Ovary (tissue), 3 donors: ENCODE results near the gene CATSPER1.
A peak's percentile ranks its signal among the peaks of the same experiment; 100 is the strongest.

Experiments
- EP300 ChIP-seq: sonication (generic); formaldehyde crosslinking; IDR thresholded peaks from one replicate; pipeline ENCODE4 v1.6.1; 2017; ENCODE audit warnings: antibody characterized with exemption
- POLR2A ChIP-seq: fragments of 450-650 bp; IDR thresholded peaks from one replicate; pipeline ENCODE4 v1.6.1; 2017; ENCODE audit warnings: antibody characterized with exemption, mild to moderate bottlenecking, moderate library complexity
- TF ChIP-seq, protein P1 (sequence below), 3 donors: fragments of 450-650 bp in 2 of 3; fragments of 200-600 bp in 1 of 3; IDR thresholded peaks; one replicate each; pipeline versions ENCODE4 v1.5.1 to v1.8.0; 2016 to 2022; ENCODE audit warnings: antibody characterized with exemption in 3 of 3, mild to moderate bottlenecking in 1 of 3
- donor health status: DM: no; HTN: no; CAD: no.

GRCh38 chr11:65988791-65989592, 37.3 kb downstream of the CATSPER1 start:
- TF ChIP-seq EP300 = no peak
- TF ChIP-seq, protein P1, sequence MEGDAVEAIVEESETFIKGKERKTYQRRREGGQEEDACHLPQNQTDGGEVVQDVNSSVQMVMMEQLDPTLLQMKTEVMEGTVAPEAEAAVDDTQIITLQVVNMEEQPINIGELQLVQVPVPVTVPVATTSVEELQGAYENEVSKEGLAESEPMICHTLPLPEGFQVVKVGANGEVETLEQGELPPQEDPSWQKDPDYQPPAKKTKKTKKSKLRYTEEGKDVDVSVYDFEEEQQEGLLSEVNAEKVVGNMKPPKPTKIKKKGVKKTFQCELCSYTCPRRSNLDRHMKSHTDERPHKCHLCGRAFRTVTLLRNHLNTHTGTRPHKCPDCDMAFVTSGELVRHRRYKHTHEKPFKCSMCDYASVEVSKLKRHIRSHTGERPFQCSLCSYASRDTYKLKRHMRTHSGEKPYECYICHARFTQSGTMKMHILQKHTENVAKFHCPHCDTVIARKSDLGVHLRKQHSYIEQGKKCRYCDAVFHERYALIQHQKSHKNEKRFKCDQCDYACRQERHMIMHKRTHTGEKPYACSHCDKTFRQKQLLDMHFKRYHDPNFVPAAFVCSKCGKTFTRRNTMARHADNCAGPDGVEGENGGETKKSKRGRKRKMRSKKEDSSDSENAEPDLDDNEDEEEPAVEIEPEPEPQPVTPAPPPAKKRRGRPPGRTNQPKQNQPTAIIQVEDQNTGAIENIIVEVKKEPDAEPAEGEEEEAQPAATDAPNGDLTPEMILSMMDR (IDR thresholded peaks at IDR 0.05) = peak; percentile 67 to 98 (median 96)
- TF ChIP-seq POLR2A = no peak
